ENCODE results near the gene HS1BP3.

GRCh38 chr2:20571231-20571630 is 79.7 kb downstream of the HS1BP3 start:
- TF ChIP-seq, protein P1, sequence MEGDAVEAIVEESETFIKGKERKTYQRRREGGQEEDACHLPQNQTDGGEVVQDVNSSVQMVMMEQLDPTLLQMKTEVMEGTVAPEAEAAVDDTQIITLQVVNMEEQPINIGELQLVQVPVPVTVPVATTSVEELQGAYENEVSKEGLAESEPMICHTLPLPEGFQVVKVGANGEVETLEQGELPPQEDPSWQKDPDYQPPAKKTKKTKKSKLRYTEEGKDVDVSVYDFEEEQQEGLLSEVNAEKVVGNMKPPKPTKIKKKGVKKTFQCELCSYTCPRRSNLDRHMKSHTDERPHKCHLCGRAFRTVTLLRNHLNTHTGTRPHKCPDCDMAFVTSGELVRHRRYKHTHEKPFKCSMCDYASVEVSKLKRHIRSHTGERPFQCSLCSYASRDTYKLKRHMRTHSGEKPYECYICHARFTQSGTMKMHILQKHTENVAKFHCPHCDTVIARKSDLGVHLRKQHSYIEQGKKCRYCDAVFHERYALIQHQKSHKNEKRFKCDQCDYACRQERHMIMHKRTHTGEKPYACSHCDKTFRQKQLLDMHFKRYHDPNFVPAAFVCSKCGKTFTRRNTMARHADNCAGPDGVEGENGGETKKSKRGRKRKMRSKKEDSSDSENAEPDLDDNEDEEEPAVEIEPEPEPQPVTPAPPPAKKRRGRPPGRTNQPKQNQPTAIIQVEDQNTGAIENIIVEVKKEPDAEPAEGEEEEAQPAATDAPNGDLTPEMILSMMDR (IDR thresholded peaks at IDR 0.05), result no peak
- no peak for TF ChIP-seq EZH2phosphoT487 (IDR thresholded peaks at IDR 0.05)

Data from neural progenitor cell (in vitro differentiated cells).